Measurements from ENCODE around the gene PIGU. TPM values are rescaled to one million over a fixed set of nuclear protein-coding genes. Genes with fewer than 3 reads are reported as not detected.

Gene PIGU
- total and polyA plus RNA-seq, 2 of the 13 experiments (the other 11 are each of a cell fraction or from before 2014, with no cell fraction given) = 45.5 to 231 TPM

DNA sequence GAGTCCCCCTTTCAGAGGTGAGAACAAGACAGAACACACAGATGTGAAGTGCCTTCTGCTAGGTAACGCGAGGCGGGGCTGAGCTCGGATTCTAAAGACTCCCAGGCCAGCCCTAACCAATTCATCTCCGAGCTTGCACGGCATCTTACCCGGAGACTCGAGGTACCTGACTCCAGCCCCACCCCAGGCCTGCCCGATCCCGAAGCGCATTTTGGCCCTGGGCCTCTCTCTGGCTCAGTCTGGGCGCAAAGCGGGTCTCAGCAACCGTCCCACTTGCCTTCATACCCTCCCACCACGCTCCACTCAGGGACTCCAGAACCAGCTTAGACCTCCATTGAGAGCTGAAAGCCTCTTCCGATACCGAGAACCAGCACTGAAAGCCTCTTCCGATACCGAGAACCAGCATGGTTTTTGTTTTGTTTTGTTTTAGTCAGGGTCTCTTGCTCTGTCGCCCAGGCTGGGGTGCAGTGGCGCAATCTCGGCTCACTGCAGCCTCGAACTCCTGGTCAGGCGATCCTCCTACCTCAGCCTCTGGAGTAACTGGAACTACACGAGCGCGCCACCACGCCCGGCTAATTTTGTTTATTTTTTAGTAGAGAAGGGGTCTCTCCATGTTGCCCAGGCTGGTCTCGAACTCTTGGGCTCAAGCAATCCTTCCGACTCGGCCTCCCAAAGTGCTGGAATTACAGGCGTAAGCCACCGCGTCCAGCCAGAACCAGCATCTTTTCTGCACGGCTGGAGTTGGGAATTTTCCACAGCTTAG lies 161.2 kb downstream of the PIGU start (continued):
- TF ChIP-seq ZNF598 (CRISPR knock-in tag; IDR thresholded peaks at IDR 0.05; ENCODE audit: borderline replicate concordance) (peak; percentile 81; the same call in 1 of the 2 replicates), ZNF446 (CRISPR knock-in tag; IDR thresholded peaks at IDR 0.05) (peak; percentile 82), MEIS1 (CRISPR knock-in tag; IDR thresholded peaks at IDR 0.05; ENCODE audit: borderline replicate concordance) (no peak; the same call in 1 of the 2 replicates), EEA1 (CRISPR knock-in tag; IDR thresholded peaks at IDR 0.05; ENCODE audit: borderline replicate concordance) (no peak), ERF (CRISPR knock-in tag; IDR thresholded peaks at IDR 0.05) (no peak; the same call in 1 of the 2 replicates), PITX1 (CRISPR knock-in tag; IDR thresholded peaks at IDR 0.05) (no peak), ZNF143 (CRISPR knock-in tag; IDR thresholded peaks at IDR 0.05) (no peak; the same call in 1 of the 2 replicates), GABPB1 (CRISPR knock-in tag; IDR thresholded peaks at IDR 0.05) (no peak), FOXK2 (IDR thresholded peaks at IDR 0.05) (no peak), ATRX (CRISPR knock-in tag; IDR thresholded peaks at IDR 0.05; ENCODE audit: borderline replicate concordance) (no peak), PHF8 (CRISPR knock-in tag; IDR thresholded peaks at IDR 0.05) (no peak), ZSCAN25 (CRISPR knock-in tag; IDR thresholded peaks at IDR 0.05) (no peak; the same call in 1 of the 2 replicates), STAG1 (CRISPR knock-in tag; IDR thresholded peaks at IDR 0.05) (no peak; the same call in 1 of the 2 replicates), GATA4 (IDR thresholded peaks at IDR 0.05; ENCODE audit: borderline replicate concordance, low read depth) (no peak), ZSCAN29 (CRISPR knock-in tag; conservative IDR thresholded peaks at IDR 0.05) (no peak), ZNF451 (CRISPR knock-in tag; IDR thresholded peaks at IDR 0.05) (no peak), ZNF644 (CRISPR knock-in tag; IDR thresholded peaks at IDR 0.05; ENCODE audit: low read depth) (no peak), ATM (IDR thresholded peaks at IDR 0.05; ENCODE audit: borderline replicate concordance) (no peak), SIN3B (IDR thresholded peaks at IDR 0.05; ENCODE audit: low read length) (no peak), SUZ12 (IDR thresholded peaks at IDR 0.05; ENCODE audit: low read depth, low read length) (no peak), ZKSCAN8 (CRISPR knock-in tag; IDR thresholded peaks at IDR 0.05; ENCODE audit: borderline replicate concordance) (no peak), ZNF777 (CRISPR knock-in tag; IDR thresholded peaks at IDR 0.05) (no peak), SMYD3 (CRISPR knock-in tag; IDR thresholded peaks at IDR 0.05) (no peak)
- TF ChIP-seq, protein P1, sequence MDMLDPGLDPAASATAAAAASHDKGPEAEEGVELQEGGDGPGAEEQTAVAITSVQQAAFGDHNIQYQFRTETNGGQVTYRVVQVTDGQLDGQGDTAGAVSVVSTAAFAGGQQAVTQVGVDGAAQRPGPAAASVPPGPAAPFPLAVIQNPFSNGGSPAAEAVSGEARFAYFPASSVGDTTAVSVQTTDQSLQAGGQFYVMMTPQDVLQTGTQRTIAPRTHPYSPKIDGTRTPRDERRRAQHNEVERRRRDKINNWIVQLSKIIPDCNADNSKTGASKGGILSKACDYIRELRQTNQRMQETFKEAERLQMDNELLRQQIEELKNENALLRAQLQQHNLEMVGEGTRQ (IDR thresholded peaks at IDR 0.05; ENCODE audit: low read depth, low read length) = no peak
- TF ChIP-seq, protein P1 (CRISPR knock-in tag; IDR thresholded peaks at IDR 0.05; ENCODE audit: borderline replicate concordance) = no peak
- TF ChIP-seq, protein P2, sequence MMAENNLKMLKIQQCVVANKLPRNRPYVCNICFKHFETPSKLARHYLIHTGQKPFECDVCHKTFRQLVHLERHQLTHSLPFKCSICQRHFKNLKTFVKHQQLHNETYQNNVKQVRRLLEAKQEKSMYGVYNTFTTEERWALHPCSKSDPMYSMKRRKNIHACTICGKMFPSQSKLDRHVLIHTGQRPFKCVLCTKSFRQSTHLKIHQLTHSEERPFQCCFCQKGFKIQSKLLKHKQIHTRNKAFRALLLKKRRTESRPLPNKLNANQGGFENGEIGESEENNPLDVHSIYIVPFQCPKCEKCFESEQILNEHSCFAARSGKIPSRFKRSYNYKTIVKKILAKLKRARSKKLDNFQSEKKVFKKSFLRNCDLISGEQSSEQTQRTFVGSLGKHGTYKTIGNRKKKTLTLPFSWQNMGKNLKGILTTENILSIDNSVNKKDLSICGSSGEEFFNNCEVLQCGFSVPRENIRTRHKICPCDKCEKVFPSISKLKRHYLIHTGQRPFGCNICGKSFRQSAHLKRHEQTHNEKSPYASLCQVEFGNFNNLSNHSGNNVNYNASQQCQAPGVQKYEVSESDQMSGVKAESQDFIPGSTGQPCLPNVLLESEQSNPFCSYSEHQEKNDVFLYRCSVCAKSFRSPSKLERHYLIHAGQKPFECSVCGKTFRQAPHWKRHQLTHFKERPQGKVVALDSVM (CRISPR knock-in tag; IDR thresholded peaks at IDR 0.05) = peak; percentile 98
- TF ChIP-seq, protein P3, sequence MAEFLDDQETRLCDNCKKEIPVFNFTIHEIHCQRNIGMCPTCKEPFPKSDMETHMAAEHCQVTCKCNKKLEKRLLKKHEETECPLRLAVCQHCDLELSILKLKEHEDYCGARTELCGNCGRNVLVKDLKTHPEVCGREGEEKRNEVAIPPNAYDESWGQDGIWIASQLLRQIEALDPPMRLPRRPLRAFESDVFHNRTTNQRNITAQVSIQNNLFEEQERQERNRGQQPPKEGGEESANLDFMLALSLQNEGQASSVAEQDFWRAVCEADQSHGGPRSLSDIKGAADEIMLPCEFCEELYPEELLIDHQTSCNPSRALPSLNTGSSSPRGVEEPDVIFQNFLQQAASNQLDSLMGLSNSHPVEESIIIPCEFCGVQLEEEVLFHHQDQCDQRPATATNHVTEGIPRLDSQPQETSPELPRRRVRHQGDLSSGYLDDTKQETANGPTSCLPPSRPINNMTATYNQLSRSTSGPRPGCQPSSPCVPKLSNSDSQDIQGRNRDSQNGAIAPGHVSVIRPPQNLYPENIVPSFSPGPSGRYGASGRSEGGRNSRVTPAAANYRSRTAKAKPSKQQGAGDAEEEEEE (CRISPR knock-in tag; IDR thresholded peaks at IDR 0.05; ENCODE audit: borderline replicate concordance) = 0 out of 2 replicates have a peak, but pooled peaks have one; percentile 19
